Measurements from ENCODE around the gene SNURF.

DNA sequence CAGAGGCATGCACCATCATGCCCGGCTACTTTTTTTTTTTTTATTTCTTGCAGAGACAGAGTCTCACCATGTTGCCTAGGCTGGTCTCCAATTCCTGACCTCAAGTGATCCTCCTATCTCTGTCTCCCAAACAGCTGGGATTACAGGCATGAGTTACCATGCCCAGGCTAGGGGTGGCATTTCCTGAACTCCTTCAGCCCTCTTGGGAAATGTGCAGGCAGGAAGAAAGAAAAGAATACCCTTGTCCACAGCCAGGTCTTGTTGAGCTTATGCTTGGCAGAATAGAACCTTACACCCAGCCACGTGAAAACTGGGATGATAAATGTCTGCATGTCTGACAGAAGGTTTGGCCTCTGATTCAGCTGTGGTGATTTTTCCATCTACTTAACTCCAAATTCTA, 30.2 kb upstream of the SNURF start:
- TF ChIP-seq, protein P1, sequence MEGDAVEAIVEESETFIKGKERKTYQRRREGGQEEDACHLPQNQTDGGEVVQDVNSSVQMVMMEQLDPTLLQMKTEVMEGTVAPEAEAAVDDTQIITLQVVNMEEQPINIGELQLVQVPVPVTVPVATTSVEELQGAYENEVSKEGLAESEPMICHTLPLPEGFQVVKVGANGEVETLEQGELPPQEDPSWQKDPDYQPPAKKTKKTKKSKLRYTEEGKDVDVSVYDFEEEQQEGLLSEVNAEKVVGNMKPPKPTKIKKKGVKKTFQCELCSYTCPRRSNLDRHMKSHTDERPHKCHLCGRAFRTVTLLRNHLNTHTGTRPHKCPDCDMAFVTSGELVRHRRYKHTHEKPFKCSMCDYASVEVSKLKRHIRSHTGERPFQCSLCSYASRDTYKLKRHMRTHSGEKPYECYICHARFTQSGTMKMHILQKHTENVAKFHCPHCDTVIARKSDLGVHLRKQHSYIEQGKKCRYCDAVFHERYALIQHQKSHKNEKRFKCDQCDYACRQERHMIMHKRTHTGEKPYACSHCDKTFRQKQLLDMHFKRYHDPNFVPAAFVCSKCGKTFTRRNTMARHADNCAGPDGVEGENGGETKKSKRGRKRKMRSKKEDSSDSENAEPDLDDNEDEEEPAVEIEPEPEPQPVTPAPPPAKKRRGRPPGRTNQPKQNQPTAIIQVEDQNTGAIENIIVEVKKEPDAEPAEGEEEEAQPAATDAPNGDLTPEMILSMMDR (IDR thresholded peaks at IDR 0.05) = no peak
- TF ChIP-seq, protein P2, sequence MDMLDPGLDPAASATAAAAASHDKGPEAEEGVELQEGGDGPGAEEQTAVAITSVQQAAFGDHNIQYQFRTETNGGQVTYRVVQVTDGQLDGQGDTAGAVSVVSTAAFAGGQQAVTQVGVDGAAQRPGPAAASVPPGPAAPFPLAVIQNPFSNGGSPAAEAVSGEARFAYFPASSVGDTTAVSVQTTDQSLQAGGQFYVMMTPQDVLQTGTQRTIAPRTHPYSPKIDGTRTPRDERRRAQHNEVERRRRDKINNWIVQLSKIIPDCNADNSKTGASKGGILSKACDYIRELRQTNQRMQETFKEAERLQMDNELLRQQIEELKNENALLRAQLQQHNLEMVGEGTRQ (CRISPR knock-in tag; IDR thresholded peaks at IDR 0.05) = no peak
- TF ChIP-seq SP1 (CRISPR knock-in tag; conservative IDR thresholded peaks at IDR 0.05) (no peak), GABPB1 (CRISPR knock-in tag; IDR thresholded peaks at IDR 0.05) (no peak), NR3C1 (CRISPR knock-in tag; conservative IDR thresholded peaks at IDR 0.05; ENCODE audit: low read depth) (no peak)
- TF ChIP-seq, protein P3, sequence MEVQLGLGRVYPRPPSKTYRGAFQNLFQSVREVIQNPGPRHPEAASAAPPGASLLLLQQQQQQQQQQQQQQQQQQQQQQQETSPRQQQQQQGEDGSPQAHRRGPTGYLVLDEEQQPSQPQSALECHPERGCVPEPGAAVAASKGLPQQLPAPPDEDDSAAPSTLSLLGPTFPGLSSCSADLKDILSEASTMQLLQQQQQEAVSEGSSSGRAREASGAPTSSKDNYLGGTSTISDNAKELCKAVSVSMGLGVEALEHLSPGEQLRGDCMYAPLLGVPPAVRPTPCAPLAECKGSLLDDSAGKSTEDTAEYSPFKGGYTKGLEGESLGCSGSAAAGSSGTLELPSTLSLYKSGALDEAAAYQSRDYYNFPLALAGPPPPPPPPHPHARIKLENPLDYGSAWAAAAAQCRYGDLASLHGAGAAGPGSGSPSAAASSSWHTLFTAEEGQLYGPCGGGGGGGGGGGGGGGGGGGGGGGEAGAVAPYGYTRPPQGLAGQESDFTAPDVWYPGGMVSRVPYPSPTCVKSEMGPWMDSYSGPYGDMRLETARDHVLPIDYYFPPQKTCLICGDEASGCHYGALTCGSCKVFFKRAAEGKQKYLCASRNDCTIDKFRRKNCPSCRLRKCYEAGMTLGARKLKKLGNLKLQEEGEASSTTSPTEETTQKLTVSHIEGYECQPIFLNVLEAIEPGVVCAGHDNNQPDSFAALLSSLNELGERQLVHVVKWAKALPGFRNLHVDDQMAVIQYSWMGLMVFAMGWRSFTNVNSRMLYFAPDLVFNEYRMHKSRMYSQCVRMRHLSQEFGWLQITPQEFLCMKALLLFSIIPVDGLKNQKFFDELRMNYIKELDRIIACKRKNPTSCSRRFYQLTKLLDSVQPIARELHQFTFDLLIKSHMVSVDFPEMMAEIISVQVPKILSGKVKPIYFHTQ (CRISPR knock-in tag; IDR thresholded peaks at IDR 0.05) = no peak

All from WTC11 (cell line).